ENCODE measurements around the gene SOCS6. TPM values are rescaled to one million over a fixed set of nuclear protein-coding genes. Genes with fewer than 3 reads are reported as not detected.

Gene SOCS6
- polyA plus RNA-seq, 2 donors = 6.7 to 12.7 TPM

DNA sequence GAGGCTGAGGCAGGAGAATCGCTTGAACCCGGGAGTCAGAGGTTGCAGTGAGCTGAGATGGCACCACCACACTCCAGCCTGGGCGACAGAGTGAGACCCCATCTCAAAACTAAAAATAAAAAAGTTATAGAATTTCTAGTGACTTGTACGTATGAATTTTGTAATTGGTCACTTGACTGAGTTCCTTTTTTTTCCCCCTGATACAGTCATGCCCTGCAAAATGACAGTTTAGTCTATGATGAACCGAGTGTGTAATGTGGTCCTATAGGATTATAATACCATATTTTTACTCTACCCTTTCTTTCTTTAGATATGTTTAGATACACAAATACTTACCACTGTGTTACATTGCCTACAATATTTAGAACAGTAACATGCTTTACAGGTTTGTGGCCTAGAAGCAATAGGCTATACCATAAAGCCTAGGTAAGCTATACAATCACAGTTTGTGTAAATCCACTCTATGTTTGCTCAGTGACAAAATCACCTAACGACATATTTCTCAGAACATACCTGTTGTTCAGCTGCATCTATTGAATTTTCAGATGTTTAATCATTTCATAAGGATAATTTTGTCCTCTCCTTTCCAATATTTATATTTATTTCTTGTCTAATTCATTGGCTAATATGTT lies 25.4 kb downstream of the SOCS6 start:
- Histone ChIP-seq H3K9me3 (ENCODE audit: control insufficient read depth in 2 of 2, insufficient read depth in 1 of 2, low read depth in 1 of 2, low read length in 1 of 2) (no peaks in the 10 kb centered on the region), H3K36me3 (ENCODE audit: control insufficient read depth in 2 of 2, insufficient read depth in 2 of 2, low read length in 1 of 2) (no peaks in the 10 kb centered on the region), H3K4me3 (ENCODE audit: low read depth in 1 of 2, low read length in 2 of 2) (no peak overlapping the region), H3K27ac (ENCODE audit: low read depth in 2 of 2, low read length in 1 of 2) (no peak overlapping the region), H3K4me1 (ENCODE audit: control insufficient read depth in 2 of 2, insufficient read depth in 2 of 2, low read length in 1 of 2) (no peaks in the 10 kb centered on the region), H3K27me3 (ENCODE audit: control insufficient read depth in 1 of 2, insufficient read depth in 2 of 2, low read length in 2 of 2) (no peaks in the 10 kb centered on the region)
- 88 to 91% methylated on average over 6 of the region's 6 CpGs for WGBS, 2 donors

DNA sequence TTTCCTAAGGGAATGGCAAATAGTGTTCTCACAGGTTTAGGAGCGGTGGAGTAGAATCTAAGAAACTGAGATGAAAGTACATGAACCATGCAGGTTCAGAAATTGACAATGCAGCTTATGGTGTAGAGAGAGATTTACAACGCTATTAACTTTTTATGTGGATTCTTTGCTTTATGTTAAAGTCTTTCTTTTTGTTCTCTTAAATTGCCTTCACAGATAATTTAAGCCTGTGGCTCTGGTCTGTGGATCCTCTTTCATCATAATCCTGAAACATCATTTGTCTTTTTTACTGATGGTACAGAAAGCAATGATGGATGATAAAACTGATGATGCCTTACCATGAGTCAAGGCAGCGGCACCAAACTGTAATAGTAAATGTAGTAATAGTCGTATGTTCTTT lies 30.3 kb downstream of the SOCS6 start:
- Histone ChIP-seq H3K9me3 (ENCODE audit: control insufficient read depth in 2 of 2, insufficient read depth in 1 of 2, low read depth in 1 of 2, low read length in 1 of 2) (no peaks in the 10 kb centered on the region), H3K4me3 (ENCODE audit: low read depth in 1 of 2, low read length in 2 of 2) (no peak overlapping the region), H3K36me3 (ENCODE audit: control insufficient read depth in 2 of 2, insufficient read depth in 2 of 2, low read length in 1 of 2) (no peaks in the 10 kb centered on the region), H3K27me3 (ENCODE audit: control insufficient read depth in 1 of 2, insufficient read depth in 2 of 2, low read length in 2 of 2) (no peaks in the 10 kb centered on the region), H3K27ac (ENCODE audit: low read depth in 2 of 2, low read length in 1 of 2) (no peak overlapping the region), H3K4me1 (ENCODE audit: control insufficient read depth in 2 of 2, insufficient read depth in 2 of 2, low read length in 1 of 2) (peaks cover 2% of the 10 kb centered on the region in 2 donors)
- WGBS, 2 donors = 91 to 92% methylated on average over 4 of the region's 4 CpGs

GRCh38 chr18:70321616-70322015 lies 32.8 kb downstream of the SOCS6 start:
- Histone ChIP-seq H3K27me3 (ENCODE audit: control insufficient read depth in 1 of 2, insufficient read depth in 2 of 2, low read length in 2 of 2) (no peaks in the 10 kb centered on the region), H3K9me3 (ENCODE audit: control insufficient read depth in 2 of 2, insufficient read depth in 1 of 2, low read depth in 1 of 2, low read length in 1 of 2) (no peaks in the 10 kb centered on the region), H3K4me3 (ENCODE audit: low read depth in 1 of 2, low read length in 2 of 2) (no peak overlapping the region), H3K36me3 (ENCODE audit: control insufficient read depth in 2 of 2, insufficient read depth in 2 of 2, low read length in 1 of 2) (peaks cover 10 to 13% of the 10 kb centered on the region in 2 donors), H3K27ac (ENCODE audit: low read depth in 2 of 2, low read length in 1 of 2) (no peak overlapping the region), H3K4me1 (ENCODE audit: control insufficient read depth in 2 of 2, insufficient read depth in 2 of 2, low read length in 1 of 2) (peaks cover 2 to 4% of the 10 kb centered on the region in 2 donors)
- 98% methylated on average over 2 of the region's 2 CpGs for whole genome bisulfite sequencing, 2 donors

GRCh38 chr18:70322385-70322784 lies 33.5 kb downstream of the SOCS6 start:
- H3K9me3 ChIP-seq (ENCODE audit: control insufficient read depth in 2 of 2, insufficient read depth in 1 of 2, low read depth in 1 of 2, low read length in 1 of 2) = no peaks in the 10 kb centered on the region
- H3K4me3 ChIP-seq (ENCODE audit: low read depth in 1 of 2, low read length in 2 of 2) = no peak overlapping the region
- WGBS, 2 donors = 85 to 94% methylated on average over 2 of the region's 2 CpGs
- H3K27me3 ChIP-seq (ENCODE audit: control insufficient read depth in 1 of 2, insufficient read depth in 2 of 2, low read length in 2 of 2) = no peaks in the 10 kb centered on the region
- peaks cover 2 to 4% of the 10 kb centered on the region in 2 donors for H3K4me1 ChIP-seq (ENCODE audit: control insufficient read depth in 2 of 2, insufficient read depth in 2 of 2, low read length in 1 of 2)
- H3K27ac ChIP-seq (ENCODE audit: low read depth in 2 of 2, low read length in 1 of 2) = no peak overlapping the region
- peaks cover 10 to 13% of the 10 kb centered on the region in 2 donors for H3K36me3 ChIP-seq (ENCODE audit: control insufficient read depth in 2 of 2, insufficient read depth in 2 of 2, low read length in 1 of 2)

DNA sequence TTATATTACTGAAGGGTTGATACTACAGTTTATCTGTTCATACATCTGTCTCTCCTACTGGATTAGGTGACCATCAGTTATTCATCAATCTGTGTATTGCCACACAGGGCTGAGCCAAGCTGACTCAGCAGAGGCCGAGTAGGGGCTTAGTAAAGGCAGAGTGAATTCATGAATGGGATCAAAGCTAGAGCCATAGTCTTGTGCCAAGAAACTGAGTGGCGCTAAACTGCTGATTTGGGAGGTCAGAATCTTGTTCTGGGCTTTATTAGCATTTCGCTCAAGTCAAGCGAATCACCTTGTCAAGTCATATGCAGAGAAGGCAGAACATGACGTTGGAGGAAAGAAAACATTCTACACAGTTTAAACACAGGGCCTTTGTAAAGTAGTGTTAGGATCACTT lies 34.1 kb downstream of the SOCS6 start:
- WGBS, 2 donors = 51 to 53% methylated on average over 5 of the region's 5 CpGs
- peaks cover 2 to 4% of the 10 kb centered on the region in 2 donors for H3K4me1 ChIP-seq (ENCODE audit: control insufficient read depth in 2 of 2, insufficient read depth in 2 of 2, low read length in 1 of 2)
- H3K9me3 ChIP-seq (ENCODE audit: control insufficient read depth in 2 of 2, insufficient read depth in 1 of 2, low read depth in 1 of 2, low read length in 1 of 2) = no peaks in the 10 kb centered on the region
- no peaks in the 10 kb centered on the region for H3K27me3 ChIP-seq (ENCODE audit: control insufficient read depth in 1 of 2, insufficient read depth in 2 of 2, low read length in 2 of 2)
- H3K4me3 ChIP-seq (ENCODE audit: low read depth in 1 of 2, low read length in 2 of 2) = peak overlapping the region in 1 of 2 donors; percentile 3
- H3K36me3 ChIP-seq (ENCODE audit: control insufficient read depth in 2 of 2, insufficient read depth in 2 of 2, low read length in 1 of 2) = peaks cover 10 to 13% of the 10 kb centered on the region in 2 donors
- H3K27ac ChIP-seq (ENCODE audit: low read depth in 2 of 2, low read length in 1 of 2) = peak overlapping the region in 1 of 2 donors; percentile 22

DNA sequence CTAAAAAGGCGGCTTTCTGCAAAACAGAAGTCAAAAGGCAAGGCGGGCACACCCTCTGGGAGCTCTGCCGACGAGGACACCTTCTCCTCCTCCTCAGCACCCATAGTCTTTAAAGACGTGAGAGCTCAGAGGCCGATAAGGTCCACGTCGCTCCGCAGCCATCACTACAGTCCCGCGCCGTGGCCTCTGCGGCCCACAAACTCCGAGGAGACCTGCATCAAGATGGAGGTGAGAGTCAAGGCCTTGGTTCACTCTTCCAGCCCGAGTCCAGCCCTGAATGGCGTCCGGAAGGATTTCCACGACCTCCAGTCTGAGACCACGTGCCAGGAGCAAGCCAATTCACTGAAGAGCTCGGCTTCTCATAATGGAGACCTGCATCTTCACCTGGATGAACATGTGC lies 36.1 kb downstream of the SOCS6 start:
- no peaks in the 10 kb centered on the region for H3K27me3 ChIP-seq (ENCODE audit: control insufficient read depth in 1 of 2, insufficient read depth in 2 of 2, low read length in 2 of 2)
- WGBS, 2 donors = 96% methylated on average over 20 of the region's 20 CpGs
- no peaks in the 10 kb centered on the region for H3K9me3 ChIP-seq (ENCODE audit: control insufficient read depth in 2 of 2, insufficient read depth in 1 of 2, low read depth in 1 of 2, low read length in 1 of 2)
- H3K4me3 ChIP-seq (ENCODE audit: low read depth in 1 of 2, low read length in 2 of 2) = no peak overlapping the region
- peaks cover 10 to 13% of the 10 kb centered on the region in 2 donors for H3K36me3 ChIP-seq (ENCODE audit: control insufficient read depth in 2 of 2, insufficient read depth in 2 of 2, low read length in 1 of 2)
- H3K27ac ChIP-seq (ENCODE audit: low read depth in 2 of 2, low read length in 1 of 2) = no peak overlapping the region
- H3K4me1 ChIP-seq (ENCODE audit: control insufficient read depth in 2 of 2, insufficient read depth in 2 of 2, low read length in 1 of 2) = peaks cover 2 to 4% of the 10 kb centered on the region in 2 donors

DNA sequence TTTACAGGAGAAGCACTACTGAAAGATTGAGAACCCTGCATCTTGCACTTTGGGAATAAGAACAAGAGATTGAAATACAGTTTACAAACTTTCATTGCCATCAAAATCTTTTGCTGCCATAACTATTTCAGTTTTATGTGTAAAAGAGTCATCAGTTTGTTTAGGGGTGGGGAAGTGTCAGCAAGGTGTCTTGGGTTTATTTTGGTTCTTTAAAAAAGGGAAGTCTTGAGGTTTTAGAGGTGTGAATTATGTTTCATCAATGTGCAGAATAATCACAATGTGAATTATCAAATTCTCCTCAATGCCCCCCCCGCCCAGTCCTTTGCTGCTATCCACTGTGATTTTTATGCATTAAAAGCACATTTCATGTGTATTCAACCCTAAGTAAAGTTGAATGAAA lies 37.4 kb downstream of the SOCS6 start:
- Histone ChIP-seq H3K27me3 (ENCODE audit: control insufficient read depth in 1 of 2, insufficient read depth in 2 of 2, low read length in 2 of 2) (no peaks in the 10 kb centered on the region), H3K4me1 (ENCODE audit: control insufficient read depth in 2 of 2, insufficient read depth in 2 of 2, low read length in 1 of 2) (peaks cover 2 to 4% of the 10 kb centered on the region in 2 donors), H3K27ac (ENCODE audit: low read depth in 2 of 2, low read length in 1 of 2) (no peak overlapping the region), H3K36me3 (ENCODE audit: control insufficient read depth in 2 of 2, insufficient read depth in 2 of 2, low read length in 1 of 2) (peaks cover 10 to 13% of the 10 kb centered on the region in 2 donors), H3K4me3 (ENCODE audit: low read depth in 1 of 2, low read length in 2 of 2) (no peak overlapping the region), H3K9me3 (ENCODE audit: control insufficient read depth in 2 of 2, insufficient read depth in 1 of 2, low read depth in 1 of 2, low read length in 1 of 2) (no peaks in the 10 kb centered on the region)
- 94% methylated on average over 1 of the region's 1 CpG for WGBS, 2 donors

GRCh38 chr18:70328169-70328568 lies 39.3 kb downstream of the SOCS6 start:
- Histone ChIP-seq H3K36me3 (ENCODE audit: control insufficient read depth in 2 of 2, insufficient read depth in 2 of 2, low read length in 1 of 2) (peaks cover 10 to 13% of the 10 kb centered on the region in 2 donors), H3K4me1 (ENCODE audit: control insufficient read depth in 2 of 2, insufficient read depth in 2 of 2, low read length in 1 of 2) (peaks cover 2 to 4% of the 10 kb centered on the region in 2 donors), H3K27me3 (ENCODE audit: control insufficient read depth in 1 of 2, insufficient read depth in 2 of 2, low read length in 2 of 2) (no peaks in the 10 kb centered on the region), H3K9me3 (ENCODE audit: control insufficient read depth in 2 of 2, insufficient read depth in 1 of 2, low read depth in 1 of 2, low read length in 1 of 2) (no peaks in the 10 kb centered on the region), H3K4me3 (ENCODE audit: low read depth in 1 of 2, low read length in 2 of 2) (no peak overlapping the region), H3K27ac (ENCODE audit: low read depth in 2 of 2, low read length in 1 of 2) (no peak overlapping the region)
- WGBS, 2 donors = 93% methylated on average over 4 of the region's 4 CpGs

DNA sequence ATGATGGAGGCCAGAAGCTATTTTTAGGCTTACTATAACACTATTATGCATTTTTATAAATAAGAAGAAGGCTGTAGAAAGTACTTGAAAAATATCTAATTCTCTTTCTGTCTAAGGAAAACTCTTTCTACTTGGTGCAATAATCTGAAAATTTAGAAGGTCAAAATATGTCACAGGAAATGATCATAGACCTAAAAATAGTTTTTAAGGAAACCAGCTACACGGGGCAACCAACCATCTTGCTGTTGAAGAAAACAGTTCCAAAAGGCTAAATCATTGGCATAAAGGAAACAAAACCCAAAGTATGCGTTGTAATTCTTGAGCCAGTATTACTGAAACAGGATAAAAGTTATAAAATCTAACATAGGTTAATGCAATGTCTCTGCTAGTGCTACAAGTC lies 40.2 kb downstream of the SOCS6 start:
- H3K36me3 ChIP-seq (ENCODE audit: control insufficient read depth in 2 of 2, insufficient read depth in 2 of 2, low read length in 1 of 2) = peaks cover 10 to 13% of the 10 kb centered on the region in 2 donors
- 58 to 60% methylated on average over 2 of the region's 2 CpGs for WGBS, 2 donors
- H3K9me3 ChIP-seq (ENCODE audit: control insufficient read depth in 2 of 2, insufficient read depth in 1 of 2, low read depth in 1 of 2, low read length in 1 of 2) = no peaks in the 10 kb centered on the region
- no peak overlapping the region for H3K4me3 ChIP-seq (ENCODE audit: low read depth in 1 of 2, low read length in 2 of 2)
- peaks cover 0 to 4% of the 10 kb centered on the region in 2 donors for H3K4me1 ChIP-seq (ENCODE audit: control insufficient read depth in 2 of 2, insufficient read depth in 2 of 2, low read length in 1 of 2)
- no peak overlapping the region for H3K27ac ChIP-seq (ENCODE audit: low read depth in 2 of 2, low read length in 1 of 2)
- no peaks in the 10 kb centered on the region for H3K27me3 ChIP-seq (ENCODE audit: control insufficient read depth in 1 of 2, insufficient read depth in 2 of 2, low read length in 2 of 2)

DNA sequence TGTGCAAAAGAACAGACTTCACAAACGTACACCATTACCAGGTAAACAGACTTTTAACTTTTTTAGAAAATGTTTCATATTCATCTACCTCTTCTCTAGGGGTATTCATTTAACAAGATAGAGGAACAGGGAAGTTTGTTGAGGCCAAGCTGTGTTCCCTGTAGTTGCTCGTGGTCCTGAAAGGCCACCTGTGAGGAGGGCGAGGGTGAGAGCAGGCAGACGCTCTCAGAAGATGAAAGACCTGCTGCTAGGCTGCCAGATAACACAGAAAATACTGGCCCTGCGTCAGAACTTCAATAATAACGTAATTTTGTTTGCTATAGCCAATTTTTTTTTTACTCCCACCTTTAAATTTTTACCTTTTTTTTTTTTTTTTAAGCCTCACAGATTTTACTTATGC lies 42.0 kb downstream of the SOCS6 start:
- H3K27ac ChIP-seq (ENCODE audit: low read depth in 2 of 2, low read length in 1 of 2) = no peak overlapping the region
- 72 to 83% methylated on average over 6 of the region's 6 CpGs for WGBS, 2 donors
- no peaks in the 10 kb centered on the region for H3K27me3 ChIP-seq (ENCODE audit: control insufficient read depth in 1 of 2, insufficient read depth in 2 of 2, low read length in 2 of 2)
- no peak overlapping the region for H3K4me3 ChIP-seq (ENCODE audit: low read depth in 1 of 2, low read length in 2 of 2)
- H3K4me1 ChIP-seq (ENCODE audit: control insufficient read depth in 2 of 2, insufficient read depth in 2 of 2, low read length in 1 of 2) = peaks cover 0 to 2% of the 10 kb centered on the region in 2 donors
- no peaks in the 10 kb centered on the region for H3K9me3 ChIP-seq (ENCODE audit: control insufficient read depth in 2 of 2, insufficient read depth in 1 of 2, low read depth in 1 of 2, low read length in 1 of 2)
- peaks cover 0 to 1% of the 10 kb centered on the region in 2 donors for H3K36me3 ChIP-seq (ENCODE audit: control insufficient read depth in 2 of 2, insufficient read depth in 2 of 2, low read length in 1 of 2)
